Measurements from ENCODE around the gene RBBP8NL. TPM values are rescaled to one million over a fixed set of nuclear protein-coding genes. Genes with fewer than 3 reads are reported as not detected.

The RBBP8NL gene
- total and polyA plus RNA-seq, 11 donors: not detected

DNA sequence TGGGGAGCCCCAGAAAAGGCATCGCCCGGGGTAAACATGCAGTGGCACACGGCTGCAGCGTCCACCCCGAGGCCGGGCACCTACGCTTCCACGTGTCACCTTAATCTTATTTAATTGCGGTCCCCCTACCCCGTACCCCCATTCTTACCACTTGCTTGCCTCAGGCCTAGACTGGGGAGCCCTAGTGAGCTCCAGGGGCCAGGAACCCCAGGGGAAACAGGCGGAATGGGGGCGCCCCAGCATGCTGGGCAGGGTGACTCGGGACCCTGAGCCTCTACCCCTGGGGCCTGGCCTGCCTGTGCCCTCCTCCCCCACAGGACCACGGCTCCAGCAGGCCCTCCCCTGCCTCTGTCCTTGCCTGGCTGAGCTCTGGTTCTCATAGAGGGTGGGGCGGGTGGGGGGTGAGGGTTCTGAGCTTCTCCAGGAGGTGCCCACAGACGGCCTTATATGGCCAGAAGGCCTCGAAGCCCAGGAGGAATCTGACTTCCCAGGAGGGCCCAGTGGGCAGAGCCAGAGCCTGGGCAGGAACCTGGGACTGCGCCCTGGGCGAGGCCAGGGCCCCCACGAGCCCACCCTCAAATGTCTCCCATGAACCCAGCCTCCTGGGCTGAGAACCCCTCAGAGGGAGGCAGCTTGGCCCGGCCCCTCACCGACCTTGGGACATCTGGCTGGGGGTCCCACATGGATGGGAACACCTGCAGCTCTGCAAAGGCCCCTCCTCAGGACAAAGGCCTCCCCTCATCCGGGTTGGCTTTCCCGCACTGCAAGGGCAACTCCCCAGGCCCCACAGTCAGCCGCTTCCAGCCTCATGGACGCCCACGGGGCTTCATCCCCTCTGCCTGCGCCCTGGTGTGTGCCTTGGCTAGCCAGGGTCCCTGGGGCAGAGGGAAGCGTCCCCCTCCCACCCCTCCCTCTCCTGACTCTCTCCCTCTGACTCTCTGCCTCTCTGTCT, 55.0 kb downstream of the RBBP8NL start:
- H3K4me1 ChIP-seq: peaks cover 0 to 72% (median 48%) of the 10 kb centered on the region in 12 donors
- H3K27me3 ChIP-seq: peaks cover 0 to 21% (median 0%) of the 10 kb centered on the region in 9 donors
- no peak overlapping the region for H3K4me3 ChIP-seq
- no peaks in the 10 kb centered on the region for H3K9me3 ChIP-seq
- intact Hi-C loops (cut with DNase I): loop anchor here in 1 of 10 donors (10.0 kb wide), 1 partner anchor 228 kb away; the partner anchor contains the start of genes PSMA7 and SS18L1
- WGBS, 4 donors: 80 to 85% (median 82%) methylated on average over 21 to 29 of the region's 29 CpGs
- peak in 1 of 5 donors; percentile 54 for DNase-seq
- no peak for ATAC-seq
- TF ChIP-seq POLR2A (IDR thresholded peaks at IDR 0.05): no peak
- TF ChIP-seq, protein P1, sequence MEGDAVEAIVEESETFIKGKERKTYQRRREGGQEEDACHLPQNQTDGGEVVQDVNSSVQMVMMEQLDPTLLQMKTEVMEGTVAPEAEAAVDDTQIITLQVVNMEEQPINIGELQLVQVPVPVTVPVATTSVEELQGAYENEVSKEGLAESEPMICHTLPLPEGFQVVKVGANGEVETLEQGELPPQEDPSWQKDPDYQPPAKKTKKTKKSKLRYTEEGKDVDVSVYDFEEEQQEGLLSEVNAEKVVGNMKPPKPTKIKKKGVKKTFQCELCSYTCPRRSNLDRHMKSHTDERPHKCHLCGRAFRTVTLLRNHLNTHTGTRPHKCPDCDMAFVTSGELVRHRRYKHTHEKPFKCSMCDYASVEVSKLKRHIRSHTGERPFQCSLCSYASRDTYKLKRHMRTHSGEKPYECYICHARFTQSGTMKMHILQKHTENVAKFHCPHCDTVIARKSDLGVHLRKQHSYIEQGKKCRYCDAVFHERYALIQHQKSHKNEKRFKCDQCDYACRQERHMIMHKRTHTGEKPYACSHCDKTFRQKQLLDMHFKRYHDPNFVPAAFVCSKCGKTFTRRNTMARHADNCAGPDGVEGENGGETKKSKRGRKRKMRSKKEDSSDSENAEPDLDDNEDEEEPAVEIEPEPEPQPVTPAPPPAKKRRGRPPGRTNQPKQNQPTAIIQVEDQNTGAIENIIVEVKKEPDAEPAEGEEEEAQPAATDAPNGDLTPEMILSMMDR (IDR thresholded peaks at IDR 0.05): no peak
- H3K27ac ChIP-seq: peak overlapping the region in 2 of 12 donors; percentile 39 to 97
- no peaks in the 10 kb centered on the region for H3K36me3 ChIP-seq

DNA sequence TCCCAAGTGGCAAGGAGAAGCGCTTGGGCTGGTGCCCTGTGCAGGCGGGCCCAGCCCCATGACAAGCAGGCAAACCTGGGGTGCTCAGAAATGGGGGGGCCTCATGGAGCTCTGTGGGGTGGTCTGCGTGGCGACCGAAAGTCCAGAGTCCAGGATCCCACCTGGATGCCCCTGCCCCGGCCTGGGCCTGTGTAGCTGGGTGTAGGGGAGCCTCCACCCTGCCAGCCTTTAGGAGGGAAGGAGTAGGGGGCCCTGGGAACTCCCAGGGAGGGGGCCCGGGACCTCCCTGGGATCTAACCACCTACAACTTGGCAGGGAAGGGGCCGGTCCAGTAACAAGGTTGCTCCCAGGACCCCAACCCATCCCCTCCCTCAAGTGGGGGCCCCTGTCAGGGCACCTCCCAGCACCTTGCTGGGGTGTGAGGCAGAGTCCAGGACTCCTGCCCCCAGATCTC, 55.7 kb downstream of the RBBP8NL start:
- Histone ChIP-seq H3K9me3 (no peaks in the 10 kb centered on the region), H3K27me3 (peaks cover 0 to 28% (median 0%) of the 10 kb centered on the region in 9 donors), H3K27ac (peak overlapping the region in 1 of 12 donors; percentile 97), H3K36me3 (no peaks in the 10 kb centered on the region), H3K4me3 (no peak overlapping the region), H3K4me1 (peaks cover 0 to 71% (median 45%) of the 10 kb centered on the region in 12 donors)
- WGBS, 4 donors: 93 to 95% (median 94%) methylated on average over 5 to 8 of the region's 8 CpGs; no CpG with 5 or more reads in 1 of the 4 donors
- DNase-seq (peak in 1 of 5 donors; percentile 46), ATAC-seq (no peak)
- intact Hi-C loops (cut with DNase I): loop anchor here in 1 of 10 donors (10.0 kb wide), 1 partner anchor 227 kb away; the partner anchor contains the start of genes PSMA7 and SS18L1
- TF ChIP-seq POLR2A (IDR thresholded peaks at IDR 0.05): no peak
- TF ChIP-seq, protein P1 (IDR thresholded peaks at IDR 0.05): no peak

DNA sequence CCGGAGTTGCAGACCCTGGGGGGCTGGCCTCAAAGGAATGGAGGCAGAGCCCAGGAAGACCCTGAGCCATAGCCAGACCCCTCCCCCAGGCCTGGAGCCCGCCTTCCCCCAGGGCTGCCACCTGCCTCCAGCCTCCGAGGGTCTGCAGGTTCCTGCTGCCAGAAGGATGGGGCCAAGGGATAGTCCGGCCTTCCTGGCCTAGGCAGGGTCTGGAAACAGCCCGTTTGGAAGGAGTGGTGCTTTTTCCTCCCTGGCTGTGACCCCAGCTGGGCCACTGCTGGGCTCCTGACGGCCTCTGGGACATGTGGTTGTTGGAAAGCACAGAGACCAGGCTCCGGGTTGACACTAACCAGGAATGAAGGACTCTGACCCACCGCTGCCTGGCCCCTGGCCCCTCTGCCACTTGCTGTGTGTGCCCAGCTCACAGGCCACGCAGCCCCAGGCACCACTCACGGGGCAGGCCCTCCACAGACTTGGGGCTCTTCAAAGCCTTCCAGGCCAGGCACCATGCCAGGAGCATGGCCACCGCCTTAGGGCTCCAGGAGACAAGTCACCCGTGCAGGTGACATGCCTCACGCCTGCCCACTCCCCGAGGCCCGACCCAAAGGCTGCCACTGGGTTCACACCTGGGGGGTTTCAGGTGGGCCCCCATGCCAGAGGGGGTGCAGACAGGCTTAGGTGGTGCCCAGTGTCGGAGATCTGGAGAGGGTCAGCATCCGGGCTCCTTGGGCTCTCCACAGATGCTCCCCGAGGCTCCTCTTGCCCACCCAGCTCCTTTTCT, 56.3 kb downstream of the RBBP8NL start:
- WGBS, 4 donors: 64 to 73% (median 72%) methylated on average over 8 to 18 of the region's 18 CpGs
- H3K4me1 ChIP-seq: peaks cover under 1 to 71% (median 44%) of the 10 kb centered on the region in 12 donors
- TF ChIP-seq, protein P1 (IDR thresholded peaks at IDR 0.05): no peak
- TF ChIP-seq POLR2A (IDR thresholded peaks at IDR 0.05): no peak

More for the DNA sequence above, 56.3 kb downstream of the RBBP8NL start:
- Histone ChIP-seq H3K36me3 (no peaks in the 10 kb centered on the region), H3K9me3 (no peaks in the 10 kb centered on the region), H3K27me3 (peaks cover 0 to 34% (median 0%) of the 10 kb centered on the region in 9 donors), H3K4me3 (no peak overlapping the region), H3K27ac (peak overlapping the region in 7 of 12 donors; percentile 24 to 97 (median 49))
- ATAC-seq (no peak), DNase-seq (peak in 1 of 5 donors; percentile 63)
- intact Hi-C loops (cut with DNase I): loop anchor here in 1 of 10 donors (10.0 kb wide), 1 partner anchor 226 kb away; the partner anchor contains the start of genes PSMA7 and SS18L1
